ENCODE measurements around the gene IGFLR1.
"Not testable (repeated sequence)": the region's sequence is repeated elsewhere in the genome, so short reads cannot be mapped to it uniquely, and the experiment has no call there.

IGFLR1 gene

DNA sequence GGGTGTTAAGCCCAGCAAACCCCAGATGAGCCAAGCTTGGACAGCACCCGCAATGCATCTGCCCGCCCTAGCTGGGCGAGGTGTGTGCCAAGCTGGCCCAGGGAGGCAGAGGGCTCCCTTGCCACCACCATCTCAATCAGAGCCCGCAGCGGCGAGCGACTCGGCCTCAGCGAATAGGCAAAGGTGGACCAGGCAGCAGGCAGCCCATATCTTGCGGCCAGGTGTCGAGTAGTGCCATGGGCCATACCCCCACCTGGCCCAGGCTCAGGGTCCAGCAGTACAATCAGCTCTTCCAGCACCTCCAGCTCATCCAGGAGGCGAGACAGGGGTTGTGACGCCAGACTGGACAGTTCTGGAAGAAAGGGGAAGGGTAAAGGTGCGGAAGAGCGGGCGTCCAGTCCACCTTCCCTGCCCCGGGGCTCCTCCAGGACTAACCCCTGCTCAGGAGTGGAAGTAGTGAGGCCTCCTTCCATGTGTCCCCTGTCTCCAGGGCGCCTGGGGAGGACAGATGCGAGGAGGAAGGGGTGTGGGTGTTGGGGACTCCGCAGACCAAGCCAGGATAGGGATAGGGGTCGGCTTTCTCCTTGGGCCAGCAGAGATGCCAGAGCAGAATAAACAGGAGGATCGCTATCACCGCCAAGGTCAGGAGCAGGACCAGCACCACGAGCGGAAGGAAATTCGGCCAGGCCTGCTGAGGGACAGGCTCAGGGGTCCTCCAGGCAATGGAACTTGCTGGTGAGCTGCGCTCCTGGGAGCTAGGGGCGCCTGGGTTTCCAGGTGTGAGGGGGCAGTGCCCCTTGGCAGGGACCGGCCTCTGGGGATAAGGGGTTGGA lies 2.8 kb downstream of the IGFLR1 start:
- DNase-seq (ENCODE audit: low spot score) = no peak

GRCh38 chr19:35738887-35739229 lies 3.4 kb downstream of the IGFLR1 start:
- no peak for DNase-seq (ENCODE audit: low spot score)

DNA sequence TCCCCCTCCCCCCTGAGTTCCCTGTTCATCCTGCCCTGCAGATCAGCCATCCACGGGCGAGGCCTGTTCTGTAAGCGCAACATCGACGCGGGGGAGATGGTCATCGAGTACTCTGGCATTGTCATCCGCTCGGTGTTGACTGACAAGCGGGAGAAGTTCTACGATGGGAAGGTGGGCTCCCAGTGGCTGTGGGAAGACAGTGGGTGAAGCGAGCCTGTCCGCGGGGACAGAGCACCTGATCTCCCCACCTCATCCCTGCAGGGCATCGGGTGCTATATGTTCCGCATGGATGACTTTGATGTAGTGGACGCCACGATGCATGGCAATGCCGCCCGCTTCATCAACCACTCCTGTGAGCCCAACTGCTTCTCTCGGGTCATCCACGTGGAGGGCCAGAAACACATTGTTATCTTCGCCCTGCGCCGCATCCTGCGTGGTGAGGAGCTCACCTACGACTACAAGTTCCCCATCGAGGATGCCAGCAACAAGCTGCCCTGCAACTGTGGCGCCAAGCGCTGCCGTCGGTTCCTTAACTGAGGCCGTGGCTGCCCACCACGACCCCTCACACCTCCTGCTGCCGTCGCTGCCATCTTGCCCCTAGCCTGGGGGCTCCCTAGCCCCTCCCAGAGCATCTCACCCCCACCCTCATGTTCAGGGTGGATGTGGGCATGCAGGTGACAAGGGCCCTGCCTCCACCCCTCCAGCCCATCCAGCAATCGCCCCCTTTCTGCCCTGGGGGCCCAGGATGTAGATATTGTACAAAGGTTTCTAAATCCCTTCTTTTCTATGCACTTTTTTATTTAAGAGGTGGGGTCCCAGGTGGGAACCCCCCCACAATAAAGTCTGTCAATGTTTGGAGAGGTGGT lies 4.0 kb downstream of the IGFLR1 start:
- no peak for DNase-seq (ENCODE audit: low spot score)

GRCh38 chr19:35736913-35737886 lies 5.1 kb downstream of the IGFLR1 start:
- DNase-seq (ENCODE audit: low spot score) = peak; percentile 47

GRCh38 chr19:35734889-35735288 lies 7.4 kb downstream of the IGFLR1 start:
- no peak for DNase-seq (ENCODE audit: low spot score)

DNA sequence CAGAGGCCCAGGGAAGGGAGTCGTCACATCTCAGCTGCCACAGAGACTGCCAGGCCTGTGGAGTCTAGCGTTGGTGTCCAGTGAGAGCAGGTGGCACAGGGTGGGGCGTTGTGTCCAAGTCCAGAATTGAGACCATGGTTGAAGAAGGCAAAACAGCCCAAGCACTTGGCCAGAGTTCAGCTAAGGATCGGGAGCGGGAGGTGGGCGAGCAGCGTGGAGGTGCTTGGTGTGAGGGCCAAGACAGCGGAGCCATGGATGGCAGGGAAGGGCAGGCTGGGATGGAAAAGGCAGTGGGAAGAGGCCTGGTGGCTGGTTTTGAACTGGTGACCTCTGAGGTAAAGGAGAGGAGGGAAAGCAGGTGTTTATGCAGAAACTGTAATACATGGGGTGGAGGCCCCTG lies 8.0 kb downstream of the IGFLR1 start:
- DNase-seq (ENCODE audit: low spot score) = no peak

DNA sequence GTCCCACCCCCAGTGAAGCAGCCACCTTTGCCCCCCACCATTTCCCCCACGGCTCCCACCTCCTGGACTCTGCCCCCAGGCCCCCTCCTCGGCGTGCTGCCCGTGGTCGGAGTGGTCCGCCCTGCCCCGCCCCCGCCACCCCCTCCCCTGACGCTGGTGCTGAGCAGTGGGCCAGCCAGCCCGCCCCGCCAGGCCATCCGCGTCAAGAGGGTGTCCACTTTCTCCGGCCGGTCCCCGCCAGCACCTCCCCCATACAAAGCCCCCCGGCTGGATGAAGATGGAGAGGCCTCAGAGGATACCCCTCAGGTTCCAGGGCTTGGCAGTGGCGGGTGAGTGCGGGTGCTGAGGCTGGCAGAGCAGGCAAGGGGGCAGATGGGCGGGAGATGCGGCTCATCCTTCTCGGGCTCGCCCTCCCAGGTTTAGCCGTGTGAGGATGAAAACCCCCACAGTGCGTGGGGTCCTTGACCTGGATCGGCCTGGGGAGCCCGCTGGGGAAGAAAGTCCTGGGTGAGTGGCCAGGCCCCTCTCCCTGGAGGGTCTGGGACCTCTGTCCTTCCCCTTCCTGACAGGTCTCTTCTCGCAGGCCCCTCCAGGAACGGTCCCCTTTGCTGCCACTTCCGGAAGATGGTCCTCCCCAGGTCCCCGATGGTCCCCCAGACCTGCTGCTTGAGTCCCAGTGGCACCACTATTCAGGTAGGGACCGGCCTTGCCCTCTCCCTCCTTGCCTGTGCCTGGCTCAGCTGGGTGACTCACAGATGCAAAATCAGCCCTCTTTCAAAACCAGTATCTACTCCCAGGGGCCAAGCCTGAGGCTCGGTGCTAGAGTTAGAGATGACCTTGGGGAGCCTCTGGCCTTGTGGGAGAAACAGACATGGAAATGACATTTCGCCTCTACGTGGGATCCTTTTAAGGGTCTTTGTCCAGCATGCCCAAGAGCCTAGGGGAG lies 8.8 kb downstream of the IGFLR1 start:
- no peak for DNase-seq (ENCODE audit: low spot score)

DNA sequence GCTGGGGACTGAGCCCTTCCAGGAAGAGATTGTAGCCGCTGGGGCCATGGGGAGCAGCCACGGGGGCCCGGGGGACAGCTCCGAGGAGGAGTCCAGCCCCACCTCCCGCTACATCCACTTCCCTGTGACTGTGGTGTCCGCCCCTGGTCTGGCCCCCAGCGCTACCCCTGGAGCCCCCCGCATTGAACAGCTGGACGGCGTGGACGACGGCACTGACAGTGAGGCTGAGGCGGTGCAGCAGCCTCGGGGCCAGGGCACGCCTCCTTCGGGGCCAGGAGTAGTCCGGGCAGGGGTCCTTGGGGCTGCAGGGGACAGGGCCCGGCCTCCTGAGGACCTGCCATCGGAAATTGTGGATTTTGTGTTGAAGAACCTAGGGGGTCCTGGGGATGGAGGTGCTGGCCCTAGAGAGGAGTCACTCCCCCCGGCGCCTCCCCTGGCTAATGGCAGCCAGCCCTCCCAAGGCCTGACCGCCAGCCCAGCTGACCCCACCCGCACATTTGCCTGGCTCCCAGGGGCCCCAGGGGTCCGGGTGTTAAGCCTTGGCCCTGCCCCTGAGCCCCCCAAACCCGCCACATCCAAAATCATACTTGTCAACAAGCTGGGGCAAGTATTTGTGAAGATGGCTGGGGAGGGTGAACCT lies 9.6 kb downstream of the IGFLR1 start:
- DNase-seq (ENCODE audit: low spot score) = no peak

GRCh38 chr19:35731779-35732405 lies 10.4 kb downstream of the IGFLR1 start:
- DNase-seq (ENCODE audit: low spot score) = no peak

GRCh38 chr19:35731353-35731752 lies 10.9 kb downstream of the IGFLR1 start:
- DNase-seq (ENCODE audit: low spot score) = no peak

- no peak for DNase-seq (ENCODE audit: low spot score)
Observed at GRCh38 chr19:35730326-35730725, 11.9 kb downstream of the IGFLR1 start.

DNA sequence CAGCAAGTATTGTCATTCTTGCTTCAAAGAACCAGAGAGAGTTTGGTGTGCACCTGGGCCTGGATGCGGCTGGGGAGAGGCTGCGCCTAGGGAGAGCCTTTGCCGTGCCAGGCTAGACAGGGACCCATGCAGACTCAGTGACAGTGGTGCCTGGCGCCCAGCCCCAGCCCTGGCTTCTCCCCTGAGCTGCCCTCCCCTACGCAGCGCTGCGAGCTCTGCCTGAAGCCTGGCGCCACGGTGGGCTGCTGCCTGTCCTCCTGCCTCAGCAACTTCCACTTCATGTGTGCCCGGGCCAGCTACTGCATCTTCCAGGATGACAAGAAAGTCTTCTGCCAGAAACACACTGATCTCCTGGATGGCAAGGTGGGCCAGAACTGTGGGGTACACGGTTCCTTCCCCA lies 12.5 kb downstream of the IGFLR1 start:
- DNase-seq (ENCODE audit: low spot score) = no peak

DNA sequence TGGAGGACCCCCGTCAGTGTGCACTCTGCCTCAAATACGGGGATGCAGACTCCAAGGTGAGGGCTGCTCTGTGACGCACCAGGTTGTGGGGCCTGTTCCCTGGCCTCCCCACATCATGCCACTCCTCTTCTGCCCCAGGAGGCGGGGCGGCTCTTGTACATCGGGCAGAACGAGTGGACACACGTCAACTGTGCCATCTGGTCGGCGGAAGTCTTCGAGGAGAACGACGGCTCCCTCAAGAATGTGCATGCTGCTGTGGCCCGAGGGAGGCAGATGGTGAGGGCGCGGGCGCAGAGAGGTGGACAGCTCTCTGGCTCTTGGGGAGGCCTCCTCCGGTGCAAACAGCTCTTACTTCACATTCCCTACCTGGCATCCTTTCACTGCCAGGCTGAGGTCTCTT lies 13.2 kb downstream of the IGFLR1 start:
- no peak for DNase-seq (ENCODE audit: low spot score)

DNA sequence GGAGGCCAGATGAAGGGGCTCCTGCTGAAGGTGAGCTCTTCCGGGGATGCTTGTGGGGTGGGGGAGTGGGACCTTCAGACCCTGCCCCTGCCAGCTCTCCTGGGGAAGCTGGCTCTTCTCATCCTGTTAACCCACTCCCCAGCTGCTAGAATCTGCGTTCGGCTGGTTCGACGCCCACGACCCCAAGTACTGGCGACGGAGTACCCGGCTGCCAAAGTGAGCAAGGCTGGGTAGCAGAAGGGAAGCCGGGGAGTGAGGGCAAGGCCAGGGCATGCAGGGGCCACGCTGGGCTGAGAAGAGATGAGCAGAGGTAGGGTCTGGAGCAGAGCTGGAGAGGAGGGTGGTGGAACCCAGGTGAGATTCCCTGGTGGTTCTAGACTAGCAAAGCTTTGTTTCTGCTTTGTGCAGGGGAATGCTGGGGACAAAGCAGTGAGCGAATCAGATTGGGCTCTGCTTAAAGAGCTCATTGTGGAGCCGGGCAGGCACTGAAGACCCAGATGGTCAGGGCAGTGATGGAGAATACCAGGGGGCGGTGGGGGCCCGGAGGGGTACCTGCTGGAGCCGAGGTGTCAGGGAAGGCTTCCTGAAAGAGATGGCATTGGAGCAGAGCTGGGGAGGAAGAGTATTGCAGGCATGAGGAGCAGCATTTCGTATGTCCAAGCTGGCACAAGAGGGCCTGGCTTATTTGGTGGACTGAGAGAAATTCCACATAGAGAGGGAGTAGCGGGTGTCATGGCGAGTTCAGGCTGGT lies 14.1 kb downstream of the IGFLR1 start:
- no peak for DNase-seq (ENCODE audit: low spot score)

GRCh38 chr19:35727053-35727955 lies 14.9 kb downstream of the IGFLR1 start:
- no peak for DNase-seq (ENCODE audit: low spot score)

- DNase-seq (ENCODE audit: low spot score) = no peak
Observed at GRCh38 chr19:35725216-35725861, 16.9 kb downstream of the IGFLR1 start.

- DNase-seq (ENCODE audit: low spot score) = no peak
Observed at GRCh38 chr19:35724560-35724959, 17.7 kb downstream of the IGFLR1 start.

DNA sequence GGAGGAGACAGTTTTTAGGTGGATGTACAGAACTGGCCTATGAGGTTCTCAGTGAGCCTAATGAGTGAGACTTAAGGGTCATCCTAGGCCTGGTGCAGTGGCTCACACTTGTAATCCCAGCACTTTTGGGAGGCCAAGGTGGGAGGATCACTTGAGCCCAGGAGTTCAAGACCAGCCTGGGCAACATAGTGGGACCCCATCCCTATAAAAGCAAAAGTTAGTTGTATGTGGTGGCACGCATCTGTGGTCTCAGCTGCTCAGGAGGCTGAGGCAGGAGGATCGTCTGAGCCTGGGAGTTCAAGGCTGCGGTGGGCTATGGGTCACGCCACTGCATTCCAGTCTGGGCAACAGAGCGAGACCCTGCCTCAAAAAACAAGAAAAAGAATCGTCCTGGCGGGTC lies 18.1 kb downstream of the IGFLR1 start:
- DNase-seq (ENCODE audit: low spot score) = not testable (repeated sequence)

Measured in germinal center (tissue), 1 donor.